Thyroid gland (tissue), 4 donors: ENCODE results near the gene ZNF750.

ENCODE experiments used
- CTCF ChIP-seq, 6 experiments: fragments of 200-600 bp in 3 of 6; fragments of 450-650 bp in 3 of 6; sonication (generic) in 3 of 6; IDR thresholded peaks; one replicate each; pipeline ENCODE4 v1.5.1; 2016 to 2019; ENCODE audit warnings: antibody characterized with exemption in 6 of 6, mild to moderate bottlenecking in 2 of 6, inconsistent platforms in 1 of 6, moderate library complexity in 1 of 6
- POLR2A ChIP-seq, 2 donors: fragments of 450-650 bp; IDR thresholded peaks; one replicate each; pipeline ENCODE4 v1.6.1; 2017; ENCODE audit warnings: antibody characterized with exemption in 2 of 2, mild to moderate bottlenecking in 2 of 2, moderate library complexity in 1 of 2

- TF ChIP-seq CTCF (IDR thresholded peaks at IDR 0.05) (no peak), POLR2A (IDR thresholded peaks at IDR 0.05) (no peak)
Measured at GRCh38 chr17:82874011-82874835, 34.4 kb upstream of the ZNF750 start.
